Fibroblast of pulmonary artery (primary cell): ENCODE results near the gene MBD6.
"Not testable (repeated sequence)": the region's sequence is repeated elsewhere in the genome, so short reads cannot be mapped to it uniquely, and the experiment has no call there.

Experiments
- DNase-seq: peaks from one replicate; pipeline ENCODE4 v3.0.0-alpha.2; 2010; ENCODE audit warnings: low read depth
- H3K4me3 ChIP-seq: replicated peaks from 2 replicates; pipeline ENCODE4 v1.5.1; 2011; ENCODE audit warnings: low read depth, mild to moderate bottlenecking, control low read depth, low read length, moderate library complexity
- TF ChIP-seq, protein P1 (sequence below): IDR thresholded peaks from 2 replicates; pipeline ENCODE4 v1.5.1; 2011; ENCODE audit warnings: mild to moderate bottlenecking, control low read depth, low read length, inconsistent platforms; ENCODE audit errors: missing control alignments

The MBD6 gene

DNA sequence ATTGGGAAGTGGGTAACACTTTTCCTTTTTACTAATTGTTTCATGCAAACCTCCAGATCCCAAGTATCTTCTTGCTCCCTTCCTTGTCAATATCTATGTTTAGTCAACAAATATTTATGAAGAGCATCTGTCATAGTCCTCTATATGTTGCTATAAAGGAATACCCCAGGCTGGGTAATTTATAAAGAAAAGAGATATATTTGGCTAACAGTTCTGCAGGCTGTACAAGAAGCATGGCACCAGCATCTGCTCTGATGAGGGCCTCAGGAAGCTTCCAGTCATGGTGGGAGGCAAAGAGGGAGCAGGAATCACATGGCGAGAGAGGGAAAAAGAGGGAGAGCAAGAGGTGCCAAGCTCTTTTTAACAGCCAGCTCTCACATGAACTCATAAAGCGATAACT is 31.8 kb downstream of the MBD6 start:
- no peak overlapping the region for H3K4me3 ChIP-seq
- TF ChIP-seq, protein P1, sequence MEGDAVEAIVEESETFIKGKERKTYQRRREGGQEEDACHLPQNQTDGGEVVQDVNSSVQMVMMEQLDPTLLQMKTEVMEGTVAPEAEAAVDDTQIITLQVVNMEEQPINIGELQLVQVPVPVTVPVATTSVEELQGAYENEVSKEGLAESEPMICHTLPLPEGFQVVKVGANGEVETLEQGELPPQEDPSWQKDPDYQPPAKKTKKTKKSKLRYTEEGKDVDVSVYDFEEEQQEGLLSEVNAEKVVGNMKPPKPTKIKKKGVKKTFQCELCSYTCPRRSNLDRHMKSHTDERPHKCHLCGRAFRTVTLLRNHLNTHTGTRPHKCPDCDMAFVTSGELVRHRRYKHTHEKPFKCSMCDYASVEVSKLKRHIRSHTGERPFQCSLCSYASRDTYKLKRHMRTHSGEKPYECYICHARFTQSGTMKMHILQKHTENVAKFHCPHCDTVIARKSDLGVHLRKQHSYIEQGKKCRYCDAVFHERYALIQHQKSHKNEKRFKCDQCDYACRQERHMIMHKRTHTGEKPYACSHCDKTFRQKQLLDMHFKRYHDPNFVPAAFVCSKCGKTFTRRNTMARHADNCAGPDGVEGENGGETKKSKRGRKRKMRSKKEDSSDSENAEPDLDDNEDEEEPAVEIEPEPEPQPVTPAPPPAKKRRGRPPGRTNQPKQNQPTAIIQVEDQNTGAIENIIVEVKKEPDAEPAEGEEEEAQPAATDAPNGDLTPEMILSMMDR: no peak
- DNase-seq: no peak

DNA sequence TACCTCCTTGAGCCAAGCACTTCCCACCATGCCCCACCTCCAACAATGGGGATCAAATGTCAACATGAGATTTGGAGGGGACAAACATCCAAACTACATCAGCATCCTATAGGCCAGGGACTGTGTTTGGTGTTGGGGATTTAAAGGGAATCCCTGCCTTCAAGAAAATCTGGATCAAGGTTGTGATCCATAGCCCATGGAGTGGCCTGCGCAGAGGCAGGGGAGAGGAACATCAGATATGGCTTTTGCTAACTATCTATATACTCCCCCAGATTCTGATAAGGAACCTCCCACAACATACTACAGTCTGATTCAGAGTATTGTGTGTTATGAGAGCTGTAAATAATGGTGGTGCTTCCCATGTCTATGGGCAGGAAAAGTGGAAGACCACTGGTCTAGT is 32.3 kb downstream of the MBD6 start:
- no peak for DNase-seq
- TF ChIP-seq, protein P1: no peak
- H3K4me3 ChIP-seq: no peak overlapping the region

DNA sequence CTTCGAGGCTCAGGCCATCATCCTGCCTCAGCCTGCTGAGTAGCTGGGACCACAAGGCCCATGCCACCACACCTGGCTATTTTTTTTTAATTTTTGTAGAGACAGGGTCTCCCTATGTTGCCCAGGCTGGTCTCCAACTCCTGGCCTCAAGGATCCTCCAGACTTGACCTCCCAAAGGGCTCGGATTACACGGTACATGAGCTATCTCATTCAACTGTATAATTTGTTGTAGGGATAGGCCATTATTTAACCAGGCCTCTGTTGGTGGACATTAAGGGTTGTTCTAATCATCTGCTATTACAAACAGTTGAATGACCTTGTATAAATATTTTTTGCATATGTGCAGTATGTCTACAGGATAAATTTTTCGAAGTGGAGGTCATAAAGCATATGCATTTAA is 36.2 kb downstream of the MBD6 start:
- TF ChIP-seq, protein P1: no peak
- DNase-seq: no peak
- H3K4me3 ChIP-seq: no peak overlapping the region

DNA sequence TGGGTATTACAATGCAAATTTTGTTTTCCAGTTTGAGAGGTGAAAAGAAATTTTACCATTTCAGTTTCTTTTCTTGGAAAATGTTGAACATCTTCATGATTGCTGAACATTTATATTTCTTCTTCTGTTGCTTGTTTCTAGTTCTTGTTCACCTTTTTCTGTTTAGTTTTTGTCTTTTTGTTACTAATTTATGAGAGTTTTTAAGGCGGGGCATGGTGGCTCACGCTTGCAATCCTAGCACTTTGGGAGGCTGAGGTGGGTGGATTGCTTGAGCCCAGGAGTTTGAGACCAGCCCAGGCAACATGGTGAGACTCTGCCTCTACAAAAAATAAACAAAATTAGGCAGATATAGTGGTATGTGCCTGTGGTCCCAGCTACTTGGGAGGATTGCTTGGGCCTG is 37.9 kb downstream of the MBD6 start:
- H3K4me3 ChIP-seq: no peak overlapping the region
- TF ChIP-seq, protein P1: no peak
- no peak for DNase-seq

DNA sequence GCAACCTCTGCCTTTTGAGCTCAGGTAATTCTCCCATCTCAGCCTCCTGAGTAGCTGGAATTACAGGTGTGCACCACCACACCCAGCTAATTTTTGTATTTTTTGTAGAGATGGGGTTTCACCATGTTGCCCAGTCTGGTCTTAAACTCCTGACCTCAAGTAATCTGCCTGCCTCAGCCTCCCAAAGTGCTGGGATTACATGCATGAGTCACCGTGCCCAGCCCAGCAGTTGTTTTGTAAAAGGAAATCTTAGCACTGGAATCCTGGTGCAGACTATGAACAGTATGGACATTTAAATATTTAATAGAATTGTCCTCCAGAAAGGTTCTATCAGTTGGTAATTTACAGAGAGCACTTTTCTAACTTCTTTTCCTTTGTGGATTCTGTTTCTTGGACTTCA is 38.5 kb downstream of the MBD6 start:
- H3K4me3 ChIP-seq: not testable (repeated sequence)
- peak; percentile 20 for DNase-seq

DNA sequence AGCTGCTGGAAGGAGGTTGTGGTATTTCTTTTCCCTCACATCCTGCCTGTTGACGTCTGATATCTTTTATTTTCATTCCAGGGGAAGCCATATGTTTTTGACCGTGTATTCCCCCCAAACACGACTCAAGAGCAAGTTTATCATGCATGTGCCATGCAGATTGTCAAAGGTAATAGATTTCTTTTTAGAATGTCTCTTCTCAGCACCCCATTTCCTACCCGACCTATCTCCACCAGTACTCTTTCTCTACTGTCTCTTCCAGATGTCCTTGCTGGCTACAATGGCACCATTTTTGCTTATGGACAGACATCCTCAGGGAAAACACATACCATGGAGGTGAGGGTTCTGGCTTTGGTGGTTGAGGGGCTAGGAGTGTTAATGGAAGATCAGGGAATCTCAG is 40.7 kb downstream of the MBD6 start:
- DNase-seq: no peak
- TF ChIP-seq, protein P1: no peak

DNA sequence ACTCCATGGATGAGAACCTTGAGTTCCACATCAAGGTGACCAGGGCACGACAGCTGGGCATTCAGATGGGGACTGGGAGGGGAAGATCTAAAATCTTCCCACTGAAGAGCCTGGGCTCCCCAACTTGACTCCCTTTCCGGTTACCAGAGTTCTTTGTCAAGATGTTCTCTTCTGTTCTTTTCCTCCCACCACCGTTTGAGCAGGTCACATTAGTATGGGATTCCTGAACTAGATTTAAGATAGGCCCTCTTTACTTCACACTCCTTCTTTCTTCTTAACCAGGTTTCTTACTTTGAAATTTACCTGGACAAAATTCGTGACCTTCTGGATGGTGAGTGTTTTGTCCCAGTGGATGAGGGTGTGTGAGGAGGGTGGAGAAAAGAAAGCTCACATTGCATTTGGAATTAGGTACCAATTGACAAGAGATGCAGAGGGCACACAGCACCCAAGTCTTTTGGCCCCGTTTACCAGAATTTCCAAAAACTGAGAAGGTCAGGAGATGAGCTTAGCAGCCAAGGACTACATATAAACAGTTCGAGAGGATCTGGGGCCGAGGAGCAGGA is 41.6 kb downstream of the MBD6 start:
- TF ChIP-seq, protein P1: no peak
- H3K4me3 ChIP-seq: no peak overlapping the region
- DNase-seq: no peak

More for the DNA sequence above, 40.7 kb downstream of the MBD6 start:
- H3K4me3 ChIP-seq: no peak overlapping the region
